B cell (primary cell): ENCODE data around the gene PYROXD2. TPM values are rescaled to one million over a fixed set of nuclear protein-coding genes. Genes with fewer than 3 reads are reported as not detected.

Experiments used
- ATAC-seq: fragments of 200-7000 bp; cut with Tn5 transposase; one replicate; pipeline ENCODE4 v1.10.0; 2021; ENCODE audit warnings: low read depth, mild to moderate bottlenecking, moderate number of reproducible peaks, moderate library complexity
- CTCF ChIA-PET: fragments of 350-600 bp; sonication (Branson Sonifier 250); formaldehyde crosslinking; loops from one replicate; lab custom pipeline; 2021; ENCODE audit warnings: antibody characterized with exemption, inconsistent platforms; lab: Charles Lee
- POLR2A ChIA-PET: fragments of 350-600 bp; sonication (Branson Sonifier 250); formaldehyde crosslinking; loops from one replicate; lab custom pipeline; 2021; ENCODE audit warnings: antibody characterized with exemption; lab: Charles Lee
- DNase-seq: peaks from one replicate; pipeline ENCODE4 v3.0.0; 2013
- H2AFZ ChIP-seq: 2 replicates; pipeline ENCODE4 v1.6.1; 2012; ENCODE audit warnings: mild to moderate bottlenecking, low read depth, low read length; ENCODE audit not compliant: insufficient read depth, poor library complexity, severe bottlenecking
- H3K27ac ChIP-seq, 2 donors: 1 replicate in 1 of 2; 2 replicates in 1 of 2; pipeline ENCODE4 v1.5.1; 2012 to 2013; ENCODE audit warnings: low read length in 2 of 2, mild to moderate bottlenecking in 2 of 2, moderate library complexity in 1 of 2
- H3K27me3 ChIP-seq, 4 experiments: fragments of 200-600 bp in 1 of 4; sonication (generic) in 1 of 4; replicated peaks in 1 of 4; 1 replicate in 2 of 4; 2 replicates in 2 of 4; pipeline versions ENCODE4 v1.6.1 to v1.7.0; 2013 to 2016; ENCODE audit warnings: low read length in 3 of 4, mild to moderate bottlenecking in 2 of 4, mixed read lengths in 1 of 4, moderate library complexity in 1 of 4; ENCODE audit not compliant: insufficient read depth in 4 of 4, control insufficient read depth in 3 of 4; ENCODE audit errors: control extremely low read depth in 1 of 4
- H3K36me3 ChIP-seq, 2 experiments: replicated peaks in 1 of 2; 1 replicate in 1 of 2; 2 replicates in 1 of 2; pipeline versions ENCODE4 v1.6.1 to v1.7.1; 2013; ENCODE audit warnings: low read length in 1 of 2; ENCODE audit not compliant: insufficient read depth in 2 of 2, control insufficient read depth in 1 of 2; ENCODE audit errors: control extremely low read depth in 1 of 2, extremely low read depth in 1 of 2
- H3K4me1 ChIP-seq, 2 donors: fragments of 200-600 bp in 1 of 2; sonication (generic) in 1 of 2; 1 replicate in 1 of 2; 2 replicates in 1 of 2; pipeline versions ENCODE4 v1.5.1 to v1.6.1; 2013 to 2017; ENCODE audit warnings: low read length in 2 of 2; ENCODE audit not compliant: control insufficient read depth in 2 of 2, insufficient read depth in 2 of 2
- H3K4me2 ChIP-seq: replicated peaks from 2 replicates; pipeline ENCODE3; 2012; ENCODE audit warnings: mild to moderate bottlenecking, low read depth, low read length; ENCODE audit not compliant: poor library complexity, severe bottlenecking
- H3K4me3 ChIP-seq, 5 experiments: fragments of 200-600 bp in 1 of 5; sonication (generic) in 1 of 5; 1 replicate in 3 of 5; 2 replicates in 2 of 5; pipeline versions ENCODE4 v1.5.1 to v1.7.0; 2011 to 2016; ENCODE audit warnings: low read length in 4 of 5, mild to moderate bottlenecking in 4 of 5, low read depth in 2 of 5, control low read depth in 1 of 5, moderate library complexity in 1 of 5; ENCODE audit not compliant: insufficient read depth in 1 of 5; ENCODE audit errors: control extremely low read depth in 1 of 5, extremely low read depth in 1 of 5
- H3K79me2 ChIP-seq: fragments of 200-600 bp; sonication (generic); one replicate; pipeline ENCODE4 v1.6.0; 2016; ENCODE audit warnings: low read length; ENCODE audit not compliant: control insufficient read depth, insufficient read depth
- H3K9ac ChIP-seq: fragments of 200-600 bp; sonication (generic); 2 replicates; pipeline ENCODE4 v1.6.1; 2017; ENCODE audit warnings: mild to moderate bottlenecking, low read length, moderate library complexity
- H3K9me3 ChIP-seq, 3 donors: one replicate each; pipeline versions ENCODE4 v1.6.1 to v1.7.1; 2013; ENCODE audit warnings: low read length in 2 of 3; ENCODE audit not compliant: control insufficient read depth in 2 of 3, insufficient read depth in 1 of 3; ENCODE audit errors: control extremely low read depth in 1 of 3
- H4K20me1 ChIP-seq: 2 replicates; pipeline ENCODE4 v1.6.0; 2012; ENCODE audit warnings: mild to moderate bottlenecking, low read length; ENCODE audit not compliant: insufficient read depth, control insufficient read depth, poor library complexity, severe bottlenecking
- H3K27ac Mint-ChIP-seq: one replicate; pipeline ENCODE4 v1.8.0; 2021; ENCODE audit warnings: mixed read lengths
- H3K27me3 Mint-ChIP-seq: one replicate; pipeline ENCODE4 v1.8.0; 2021; ENCODE audit warnings: mixed read lengths
- H3K4me1 Mint-ChIP-seq: one replicate; pipeline ENCODE4 v1.8.0; 2021; ENCODE audit warnings: mixed read lengths
- H3K4me3 Mint-ChIP-seq: one replicate; pipeline ENCODE4 v1.8.0; 2021; ENCODE audit warnings: mixed read lengths
- H3K9me3 Mint-ChIP-seq: one replicate; pipeline ENCODE4 v1.8.0; 2022; ENCODE audit warnings: mixed read lengths; ENCODE audit not compliant: insufficient read depth
- CTCF ChIP-seq: fragments of 200-600 bp; IDR thresholded peaks from one replicate; pipeline ENCODE4 v1.8.0; 2022; ENCODE audit warnings: antibody characterized with exemption, mild to moderate bottlenecking
- EZH2 ChIP-seq: IDR thresholded peaks from 2 replicates; pipeline ENCODE4 v1.6.1; 2012; ENCODE audit warnings: borderline replicate concordance, low read depth, mild to moderate bottlenecking, moderate library complexity, low read length; ENCODE audit not compliant: insufficient read depth, poor library complexity, severe bottlenecking
- WGBS: methylation state at CpG from one replicate; pipeline ENCODE4 v1.1.5; 2013; ENCODE audit warnings: missing lambda C conversion rate; ENCODE audit not compliant: insufficient coverage; 5-methylcytosine and 5-hydroxymethylcytosine counted together
- intact Hi-C: fragments of 100-400 bp; cut with micrococcal nuclease; formaldehyde crosslinking; loops from one replicate; pipeline ENCODE4 v1.10.0; 2022
- polyA plus RNA-seq: library from polyadenylated mRNA; depleted of rRNA; stranded (reverse); fragments of >200 nt; gene quantifications from 2 replicates; pipeline ENCODE4 v1.2.3, GENCODE V29; 2012
- total RNA-seq, 2 donors: library from RNA; stranded (reverse); fragments of 120-200 nt in 1 of 2; gene quantifications; 1 replicate in 1 of 2; 2 replicates in 1 of 2; pipeline versions ENCODE4 v1.2.3 to v1.2.4, GENCODE V29; 2013 to 2022

PYROXD2 gene
- total and polyA plus RNA-seq, 2 donors (not counting 1 experiment from before 2014, with no cell fraction given) = 25.1 to 960 TPM

- H3K27ac Mint-ChIP-seq = no peak overlapping the region
- peaks cover 15% of the 10 kb centered on the region for H3K4me1 Mint-ChIP-seq
- no peak overlapping the region for H3K9ac ChIP-seq
- H3K4me1 ChIP-seq = peaks cover 13 to 14% of the 10 kb centered on the region in 2 donors
- 88% methylated on average over 2 of the region's 8 CpGs for WGBS
- no peaks in the 10 kb centered on the region for H3K27me3 Mint-ChIP-seq
- DNase-seq (no peak), ATAC-seq (no peak)
- intact Hi-C loops = no loop called here
- H4K20me1 ChIP-seq = no peaks in the 10 kb centered on the region
- CTCF ChIA-PET = no interaction called here
- POLR2A ChIA-PET = no interaction called here
- no peak overlapping the region for H3K4me3 Mint-ChIP-seq
- no peaks in the 10 kb centered on the region for H3K27me3 ChIP-seq
- TF ChIP-seq EZH2 = no peak
- TF ChIP-seq CTCF = no peak
- no peaks in the 10 kb centered on the region for H3K9me3 ChIP-seq
- H2AFZ ChIP-seq = no peak overlapping the region
- H3K79me2 ChIP-seq = no peaks in the 10 kb centered on the region
- H3K36me3 ChIP-seq = peaks cover 0 to 46% of the 10 kb centered on the region in 2 experiments
- H3K4me3 ChIP-seq = no peak overlapping the region
- H3K9me3 Mint-ChIP-seq = no peaks in the 10 kb centered on the region
- no peak overlapping the region for H3K4me2 ChIP-seq
- no peak overlapping the region for H3K27ac ChIP-seq
Observed at GRCh38 chr10:98415731-98416119, 743 bp upstream of the PYROXD2 start.

GRCh38 chr10:98414578-98414931 is 427 bp downstream of the PYROXD2 start:
- Histone ChIP-seq H3K9ac (peak overlapping the region; percentile 45), H3K36me3 (peaks cover 0 to 35% of the 10 kb centered on the region in 2 experiments), H2AFZ (peak overlapping the region; percentile 63), H3K79me2 (no peaks in the 10 kb centered on the region), H3K27me3 (no peaks in the 10 kb centered on the region), H3K4me1 (peaks cover 13 to 14% of the 10 kb centered on the region in 2 donors), H4K20me1 (no peaks in the 10 kb centered on the region), H3K27ac (peak overlapping the region; percentile 16 to 50), H3K4me3 (peak overlapping the region in 4 of 5 experiments; percentile 28 to 54 (median 44)), H3K9me3 (no peaks in the 10 kb centered on the region), H3K4me2 (peak overlapping the region; percentile 69)
- Mint-ChIP-seq H3K27ac (peak overlapping the region; percentile 73), H3K9me3 (no peaks in the 10 kb centered on the region), H3K4me1 (peaks cover 15% of the 10 kb centered on the region), H3K4me3 (peak overlapping the region; percentile 78), H3K27me3 (no peaks in the 10 kb centered on the region)
- POLR2A ChIA-PET = no interaction called here
- WGBS = 40% methylated on average over 1 of the region's 3 CpGs
- intact Hi-C loops = no loop called here
- TF ChIP-seq CTCF (no peak), EZH2 (no peak)
- DNase-seq (no peak), ATAC-seq (no peak)
- CTCF ChIA-PET = no interaction called here
